ENCODE data around the gene SLAIN1.
A peak's percentile ranks its signal among the peaks of the same experiment; 100 is the strongest.

SLAIN1 gene

DNA sequence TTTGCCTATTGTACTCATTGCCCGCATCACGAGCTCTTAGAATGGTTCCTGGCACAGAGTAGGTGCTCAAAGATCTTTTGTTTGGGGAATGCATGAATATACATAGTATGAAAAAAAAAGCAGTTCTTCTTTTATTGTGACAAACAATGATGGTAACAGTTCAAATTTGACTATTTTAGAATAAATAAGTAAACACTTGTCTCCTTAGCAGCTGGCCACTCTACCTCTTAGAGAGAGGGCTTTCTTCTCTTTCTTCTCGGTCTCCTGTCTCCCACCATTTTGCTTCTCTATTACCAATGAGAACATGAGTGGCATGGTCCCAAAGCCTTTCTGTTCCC lies 639 bp upstream of the SLAIN1 start:
- Mint-ChIP-seq H3K36me3 (ENCODE audit: low read depth) (no peaks in the 10 kb centered on the region), H3K27me3 (peaks cover 3% of the 10 kb centered on the region), H3K9me3 (no peaks in the 10 kb centered on the region), H3K27ac (no peak overlapping the region), H3K4me3 (peak overlapping the region; percentile 78), H3K4me1 (ENCODE audit: low read depth) (peaks cover 34% of the 10 kb centered on the region)

DNA sequence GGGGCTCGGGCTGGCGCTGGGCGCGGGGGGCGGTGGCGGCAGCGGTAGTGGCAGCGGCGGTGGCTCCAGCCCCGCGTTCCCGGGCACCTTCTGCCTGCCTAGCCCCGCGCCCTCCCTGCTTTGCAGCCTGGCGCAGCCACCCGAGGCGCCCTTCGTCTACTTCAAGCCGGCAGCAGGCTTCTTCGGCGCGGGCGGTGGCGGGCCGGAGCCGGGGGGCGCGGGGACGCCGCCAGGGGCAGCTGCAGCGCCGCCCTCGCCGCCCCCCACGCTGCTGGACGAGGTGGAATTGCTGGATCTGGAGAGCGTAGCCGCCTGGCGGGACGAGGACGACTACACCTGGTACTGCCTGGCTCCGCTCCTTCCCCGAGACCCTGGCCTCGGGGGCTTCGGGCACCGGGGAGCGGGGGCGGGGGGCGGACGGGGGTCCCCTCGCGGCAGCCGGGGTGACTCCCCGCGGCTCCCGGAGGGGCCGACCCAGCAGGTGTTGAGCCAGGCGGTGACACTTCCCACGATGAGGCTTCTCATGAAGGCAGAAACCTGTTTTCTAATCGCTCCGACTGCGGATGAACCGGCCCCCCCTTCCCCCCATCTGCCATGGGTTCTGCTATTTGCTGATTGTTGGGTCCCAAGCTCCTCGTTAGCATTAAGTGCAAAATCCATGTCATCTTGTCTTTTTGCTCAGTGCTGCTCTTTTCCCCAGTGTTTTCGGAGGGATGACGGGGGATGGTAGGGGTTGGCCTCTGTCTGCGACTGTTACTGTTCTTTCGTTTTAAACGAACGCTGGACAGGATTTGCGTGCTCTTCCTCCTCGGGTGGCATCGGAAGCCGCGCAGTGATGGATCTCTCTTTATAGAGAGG lies 943 bp downstream of the SLAIN1 start:
- peak overlapping the region; percentile 96 for H3K27ac Mint-ChIP-seq
- peaks cover 42% of the 10 kb centered on the region for H3K4me1 Mint-ChIP-seq (ENCODE audit: low read depth)
- H3K36me3 Mint-ChIP-seq (ENCODE audit: low read depth): peaks cover 4% of the 10 kb centered on the region
- H3K27me3 Mint-ChIP-seq: peaks cover 3% of the 10 kb centered on the region
- H3K4me3 Mint-ChIP-seq: peak overlapping the region; percentile 100
- H3K9me3 Mint-ChIP-seq: no peaks in the 10 kb centered on the region

GRCh38 chr13:77699059-77699680 lies 1.7 kb downstream of the SLAIN1 start:
- Mint-ChIP-seq H3K9me3 (no peaks in the 10 kb centered on the region), H3K36me3 (ENCODE audit: low read depth) (peaks cover 4% of the 10 kb centered on the region), H3K27me3 (peaks cover 3% of the 10 kb centered on the region), H3K27ac (peak overlapping the region; percentile 96), H3K4me3 (peak overlapping the region; percentile 100), H3K4me1 (ENCODE audit: low read depth) (peaks cover 44% of the 10 kb centered on the region)

DNA sequence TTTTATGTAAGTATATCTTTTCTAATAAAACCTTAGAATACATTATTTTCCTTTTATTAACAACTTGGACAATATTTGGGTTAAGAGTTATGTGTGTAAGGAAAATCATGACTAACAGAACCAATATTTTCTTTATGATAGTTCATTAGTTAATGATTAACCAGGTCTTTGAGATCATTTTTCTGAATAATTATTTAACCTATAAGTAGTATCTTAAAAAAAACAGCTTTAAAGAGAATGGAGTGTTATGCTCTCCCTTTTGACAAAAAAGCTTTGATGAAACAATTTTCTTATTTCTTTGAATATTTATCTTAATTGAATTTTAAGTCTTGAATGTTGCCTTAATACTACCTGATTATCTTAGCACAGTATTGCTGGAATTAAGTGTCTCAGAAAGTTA lies 3.8 kb downstream of the SLAIN1 start:
- H3K27ac Mint-ChIP-seq: no peak overlapping the region
- no peaks in the 10 kb centered on the region for H3K27me3 Mint-ChIP-seq
- peaks cover 41% of the 10 kb centered on the region for H3K4me1 Mint-ChIP-seq (ENCODE audit: low read depth)
- H3K4me3 Mint-ChIP-seq: no peak overlapping the region
- H3K9me3 Mint-ChIP-seq: no peaks in the 10 kb centered on the region
- peaks cover 13% of the 10 kb centered on the region for H3K36me3 Mint-ChIP-seq (ENCODE audit: low read depth)

GRCh38 chr13:77702366-77702765 lies 4.9 kb downstream of the SLAIN1 start:
- Mint-ChIP-seq H3K27ac (no peak overlapping the region), H3K4me3 (no peak overlapping the region), H3K4me1 (ENCODE audit: low read depth) (peaks cover 36% of the 10 kb centered on the region), H3K36me3 (ENCODE audit: low read depth) (peaks cover 24% of the 10 kb centered on the region), H3K27me3 (no peaks in the 10 kb centered on the region), H3K9me3 (peaks cover 5% of the 10 kb centered on the region)

DNA sequence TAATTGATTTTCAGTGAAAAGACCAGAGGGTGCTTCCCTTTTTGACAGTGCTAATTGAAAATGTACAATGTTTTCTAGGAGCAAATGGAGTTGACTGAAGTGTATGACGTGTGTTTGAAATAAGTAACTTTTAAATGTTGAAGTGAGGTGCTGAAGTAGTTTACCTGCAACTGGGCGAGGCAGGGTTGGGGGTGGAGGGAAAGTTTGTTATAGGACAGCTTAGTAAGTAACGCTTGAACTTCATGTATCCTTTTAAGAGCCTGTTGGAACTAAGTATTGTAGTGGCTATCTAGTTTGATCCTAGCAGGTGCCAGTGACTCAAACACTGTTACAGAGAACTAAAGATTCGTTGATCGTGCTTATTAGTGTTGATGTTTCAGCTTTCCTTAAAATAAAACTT lies 5.9 kb downstream of the SLAIN1 start:
- Mint-ChIP-seq H3K4me3 (no peak overlapping the region), H3K27me3 (no peaks in the 10 kb centered on the region), H3K36me3 (ENCODE audit: low read depth) (peaks cover 34% of the 10 kb centered on the region), H3K4me1 (ENCODE audit: low read depth) (peaks cover 36% of the 10 kb centered on the region), H3K27ac (no peak overlapping the region), H3K9me3 (peaks cover 12% of the 10 kb centered on the region)

DNA sequence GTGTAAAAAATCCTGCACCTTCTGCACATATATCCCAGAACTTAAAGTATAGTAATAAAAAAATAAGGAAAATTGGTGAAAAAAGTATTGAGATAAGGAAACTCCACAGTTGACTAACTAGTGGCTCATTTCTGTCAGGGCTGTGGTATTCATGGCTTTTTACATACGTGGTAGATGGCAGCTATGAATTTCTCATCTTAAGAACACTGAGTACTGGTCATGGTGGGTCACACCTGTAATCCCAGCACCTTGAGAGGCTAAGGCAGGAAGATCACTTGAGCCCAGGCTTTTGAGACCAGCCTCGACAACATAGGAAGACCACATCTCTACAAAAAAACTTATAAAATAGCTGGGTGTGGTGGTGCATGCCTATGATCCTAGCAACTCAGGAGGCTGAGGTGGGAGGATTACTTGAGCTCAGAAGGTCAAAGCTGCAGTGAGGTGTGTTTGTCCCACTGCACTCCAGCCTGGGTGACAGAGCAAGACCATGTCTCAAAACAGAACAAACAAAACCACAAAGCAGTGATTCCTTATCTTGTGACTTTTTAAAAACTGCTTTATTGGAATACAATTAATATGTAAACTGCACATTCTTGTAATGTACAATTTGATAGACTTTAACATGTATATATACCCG lies 16.8 kb downstream of the SLAIN1 start:
- Mint-ChIP-seq H3K27me3 (no peaks in the 10 kb centered on the region), H3K36me3 (ENCODE audit: low read depth) (peaks cover 32% of the 10 kb centered on the region), H3K9me3 (peaks cover 21% of the 10 kb centered on the region), H3K27ac (no peak overlapping the region), H3K4me3 (no peak overlapping the region), H3K4me1 (ENCODE audit: low read depth) (peaks cover 29% of the 10 kb centered on the region)

GRCh38 chr13:77715233-77715891 lies 17.9 kb downstream of the SLAIN1 start:
- Mint-ChIP-seq H3K9me3 (peaks cover 18% of the 10 kb centered on the region), H3K27me3 (no peaks in the 10 kb centered on the region), H3K4me3 (no peak overlapping the region), H3K36me3 (ENCODE audit: low read depth) (peaks cover 35% of the 10 kb centered on the region), H3K4me1 (ENCODE audit: low read depth) (peaks cover 30% of the 10 kb centered on the region), H3K27ac (peak overlapping the region; percentile 54)

DNA sequence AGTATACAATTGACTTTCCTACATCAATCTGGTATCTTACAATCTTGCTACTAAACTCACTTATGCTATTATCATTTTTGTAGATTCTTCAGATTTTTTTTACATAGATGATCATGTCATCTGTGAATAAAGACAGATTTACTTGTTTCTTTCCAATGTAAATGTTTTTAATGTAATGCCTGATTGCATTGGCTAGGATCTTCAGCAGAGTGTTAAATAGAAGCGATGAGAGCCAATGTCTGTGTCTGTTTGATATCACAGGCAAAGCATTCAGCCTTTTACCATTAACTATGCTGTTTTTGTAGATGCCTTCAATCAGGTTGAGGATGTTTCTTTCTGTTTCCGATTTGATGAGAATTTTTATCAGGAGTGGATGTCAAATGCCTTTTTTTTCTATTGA lies 19.2 kb downstream of the SLAIN1 start:
- Mint-ChIP-seq H3K27ac (no peak overlapping the region), H3K4me1 (ENCODE audit: low read depth) (peaks cover 39% of the 10 kb centered on the region), H3K9me3 (peaks cover 7% of the 10 kb centered on the region), H3K36me3 (ENCODE audit: low read depth) (peaks cover 42% of the 10 kb centered on the region), H3K4me3 (no peak overlapping the region), H3K27me3 (no peaks in the 10 kb centered on the region)

GRCh38 chr13:77717508-77717907 lies 20.0 kb downstream of the SLAIN1 start:
- Mint-ChIP-seq H3K9me3 (peaks cover under 1% of the 10 kb centered on the region), H3K4me1 (ENCODE audit: low read depth) (peaks cover 39% of the 10 kb centered on the region), H3K27ac (no peak overlapping the region), H3K27me3 (no peaks in the 10 kb centered on the region), H3K4me3 (no peak overlapping the region), H3K36me3 (ENCODE audit: low read depth) (peaks cover 43% of the 10 kb centered on the region)

- no peak overlapping the region for H3K27ac Mint-ChIP-seq
- H3K27me3 Mint-ChIP-seq: no peaks in the 10 kb centered on the region
- H3K4me1 Mint-ChIP-seq (ENCODE audit: low read depth): peaks cover 37% of the 10 kb centered on the region
- H3K4me3 Mint-ChIP-seq: no peak overlapping the region
- H3K9me3 Mint-ChIP-seq: no peaks in the 10 kb centered on the region
- H3K36me3 Mint-ChIP-seq (ENCODE audit: low read depth): peaks cover 54% of the 10 kb centered on the region
Observed at GRCh38 chr13:77719128-77719527, 21.6 kb downstream of the SLAIN1 start.

- Mint-ChIP-seq H3K4me1 (ENCODE audit: low read depth) (peaks cover 19% of the 10 kb centered on the region), H3K27me3 (no peaks in the 10 kb centered on the region), H3K4me3 (no peak overlapping the region), H3K9me3 (no peaks in the 10 kb centered on the region), H3K27ac (no peak overlapping the region), H3K36me3 (ENCODE audit: low read depth) (peaks cover 70% of the 10 kb centered on the region)
Observed at GRCh38 chr13:77720988-77721387, 23.5 kb downstream of the SLAIN1 start.

- Mint-ChIP-seq H3K27me3 (no peaks in the 10 kb centered on the region), H3K36me3 (ENCODE audit: low read depth) (peaks cover 87% of the 10 kb centered on the region), H3K4me1 (ENCODE audit: low read depth) (peaks cover 24% of the 10 kb centered on the region), H3K4me3 (no peak overlapping the region), H3K9me3 (no peaks in the 10 kb centered on the region), H3K27ac (peak overlapping the region; percentile 10)
Observed at GRCh38 chr13:77724092-77724491, 26.6 kb downstream of the SLAIN1 start.

DNA sequence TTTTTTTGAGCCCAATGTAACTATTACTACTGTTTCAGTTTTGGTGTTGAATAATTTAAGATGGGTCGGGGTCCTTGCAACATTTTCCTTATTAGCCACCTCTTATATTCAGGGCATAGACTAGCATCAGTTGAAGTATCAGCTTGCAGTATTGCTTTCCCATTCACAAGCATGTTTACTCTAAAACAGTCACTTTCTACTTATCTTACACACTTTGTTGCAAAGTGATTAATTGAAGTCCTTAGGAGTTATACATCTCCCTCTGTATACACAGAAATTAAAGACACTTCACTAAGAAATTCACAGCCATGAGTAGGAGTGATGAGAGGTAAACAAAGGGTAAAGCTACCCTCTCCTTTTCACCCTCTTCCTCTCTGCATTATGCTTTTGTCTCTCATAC lies 27.6 kb downstream of the SLAIN1 start:
- Mint-ChIP-seq H3K4me3 (no peak overlapping the region), H3K36me3 (ENCODE audit: low read depth) (peaks cover 83% of the 10 kb centered on the region), H3K27ac (no peak overlapping the region), H3K9me3 (no peaks in the 10 kb centered on the region), H3K4me1 (ENCODE audit: low read depth) (peaks cover 32% of the 10 kb centered on the region), H3K27me3 (no peaks in the 10 kb centered on the region)
